Ascending aorta (tissue), 2 donors: Measurements from ENCODE around the gene TSPAN4. TPM values are rescaled to one million over a fixed set of nuclear protein-coding genes. Genes with fewer than 3 reads are reported as not detected.

Source experiments
- DNase-seq, 2 donors: peaks; one replicate each; pipeline ENCODE4 v3.0.0-alpha.2; 2019; ENCODE audit warnings: low spot score in 2 of 2
- H3K27ac ChIP-seq, 2 donors: fragments of 200-600 bp; sonication (generic); one replicate each; pipeline ENCODE4 v1.5.1; 2016 to 2017; ENCODE audit warnings: mild to moderate bottlenecking in 1 of 2
- H3K27me3 ChIP-seq: fragments of 200-600 bp; sonication (generic); one replicate; pipeline ENCODE4 v1.5.1; 2017
- H3K36me3 ChIP-seq, 2 donors: fragments of 200-600 bp; sonication (generic); one replicate each; pipeline ENCODE4 v1.5.1; 2016
- H3K4me1 ChIP-seq, 2 donors: fragments of 200-600 bp; sonication (generic); one replicate each; pipeline ENCODE4 v1.5.1; 2016 to 2017; ENCODE audit warnings: mild to moderate bottlenecking in 1 of 2
- H3K4me3 ChIP-seq, 2 donors: fragments of 200-600 bp; sonication (generic); one replicate each; pipeline ENCODE4 v1.5.1; 2016 to 2017; ENCODE audit warnings: mild to moderate bottlenecking in 1 of 2
- H3K9me3 ChIP-seq, 2 donors: fragments of 200-600 bp; sonication (generic); one replicate each; pipeline ENCODE4 v1.5.1; 2016
- CTCF ChIP-seq, 3 experiments: fragments of 200-600 bp in 2 of 3; fragments of 450-650 bp in 1 of 3; sonication (generic) in 2 of 3; IDR thresholded peaks; one replicate each; pipeline ENCODE4 v1.5.1; 2016 to 2019; ENCODE audit warnings: antibody characterized with exemption in 3 of 3, mild to moderate bottlenecking in 1 of 3, moderate library complexity in 1 of 3
- intact Hi-C: fragments of 100-400 bp; cut with DNase I; formaldehyde crosslinking; loops from one replicate; pipeline ENCODE4 v1.15.1; 2023
- total RNA-seq: library from RNA; depleted of rRNA; stranded (reverse); fragments of >200 nt; gene quantifications from one replicate; pipeline ENCODE4 v1.1.0, GENCODE V29; 2016

The TSPAN4 gene
- total RNA-seq, 1 donor from 2014 or later: 252 TPM

GRCh38 chr11:830295-831117, 12.1 kb upstream of the TSPAN4 start:
- no peak overlapping the region for H3K27ac ChIP-seq
- intact Hi-C loops: no loop called here
- no peaks in the 10 kb centered on the region for H3K27me3 ChIP-seq
- peaks cover 13 to 59% of the 10 kb centered on the region in 2 donors for H3K4me1 ChIP-seq
- H3K9me3 ChIP-seq: no peaks in the 10 kb centered on the region
- DNase-seq: peak in 1 of 2 donors; percentile 86
- peaks cover 4 to 7% of the 10 kb centered on the region in 2 donors for H3K36me3 ChIP-seq
- H3K4me3 ChIP-seq: peak overlapping the region; percentile 38 to 56
- TF ChIP-seq CTCF (IDR thresholded peaks at IDR 0.05): no peak

GRCh38 chr11:831118-831864, 11.4 kb upstream of the TSPAN4 start:
- H3K9me3 ChIP-seq: no peaks in the 10 kb centered on the region
- no peak for TF ChIP-seq CTCF (IDR thresholded peaks at IDR 0.05)
- no peaks in the 10 kb centered on the region for H3K27me3 ChIP-seq
- no peak for DNase-seq
- peaks cover 4 to 5% of the 10 kb centered on the region in 2 donors for H3K36me3 ChIP-seq
- intact Hi-C loops: no loop called here
- peak overlapping the region in 1 of 2 donors; percentile 56 for H3K4me3 ChIP-seq
- no peak overlapping the region for H3K27ac ChIP-seq
- peaks cover 13 to 64% of the 10 kb centered on the region in 2 donors for H3K4me1 ChIP-seq

GRCh38 chr11:831961-832528, 10.6 kb upstream of the TSPAN4 start:
- Histone ChIP-seq H3K27me3 (no peaks in the 10 kb centered on the region), H3K27ac (peak overlapping the region in 1 of 2 donors; percentile 81), H3K9me3 (no peaks in the 10 kb centered on the region), H3K4me3 (peak overlapping the region; percentile 67 to 84), H3K36me3 (peaks cover 11 to 13% of the 10 kb centered on the region in 2 donors), H3K4me1 (peaks cover 13 to 61% of the 10 kb centered on the region in 2 donors)
- no peak for TF ChIP-seq CTCF (IDR thresholded peaks at IDR 0.05)
- DNase-seq: no peak
- intact Hi-C loops: loop anchor here (1.0 kb wide), 1 partner anchor 13 kb away; no protein-coding TSS in a partner anchor

- Histone ChIP-seq H3K36me3 (peaks cover 17 to 19% of the 10 kb centered on the region in 2 donors), H3K4me1 (peaks cover 13 to 56% of the 10 kb centered on the region in 2 donors), H3K27me3 (no peaks in the 10 kb centered on the region), H3K4me3 (peak within 1 kb of the TSS; percentile 67 to 84), H3K9me3 (no peaks in the 10 kb centered on the region), H3K27ac (peak within 1 kb of the TSS; percentile 81 to 95)
- TF ChIP-seq CTCF (IDR thresholded peaks at IDR 0.05): no peak
- peak in 1 of 2 donors; percentile 87 for DNase-seq
- intact Hi-C loops: loop anchor here (1.0 kb wide), 2 partner anchors 13 to 23 kb away; partner anchors contain the start of gene RPLP2
Measured at GRCh38 chr11:832529-833113, 10.0 kb upstream of the TSPAN4 start, which contains the start of gene CD151. CD151 (plus strand) TSS chr11:832952; CDS start chr11:836070, 3,118 bp downstream.
